Measurements from ENCODE around the gene FOXL2NB.

Gene FOXL2NB

DNA sequence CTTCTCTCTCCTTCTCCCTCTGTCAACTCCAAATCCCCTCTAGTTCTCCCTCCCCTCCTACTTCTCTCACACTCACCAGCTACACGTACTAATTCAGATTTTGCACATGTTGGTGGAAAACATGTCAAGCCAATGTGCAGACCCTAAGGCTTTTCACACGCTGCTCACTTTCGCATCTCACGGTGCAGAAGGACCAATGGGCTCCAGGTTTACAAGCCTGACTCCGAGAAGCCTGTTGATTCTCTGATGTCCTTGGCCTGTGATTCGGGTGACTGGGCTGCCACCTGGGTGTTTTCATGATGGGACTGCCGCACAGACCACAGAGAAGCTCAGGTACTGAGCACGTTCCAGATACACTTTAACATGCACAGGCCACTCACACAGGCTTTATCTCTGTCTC lies 3.7 kb downstream of the FOXL2NB start:
- Histone ChIP-seq H3K9ac (ENCODE audit: low read length) (no peak overlapping the region), H3K27me3 (ENCODE audit: control insufficient read depth, insufficient read depth, low read length) (peaks cover 93% of the 10 kb centered on the region), H3K36me3 (ENCODE audit: control insufficient read depth, insufficient read depth, low read length) (no peaks in the 10 kb centered on the region), H3K4me1 (ENCODE audit: control insufficient read depth, insufficient read depth, low read length) (peaks cover 25% of the 10 kb centered on the region), H3K4me3 (ENCODE audit: low read length) (no peak overlapping the region), H3K9me3 (ENCODE audit: control insufficient read depth, low read length) (no peaks in the 10 kb centered on the region)

DNA sequence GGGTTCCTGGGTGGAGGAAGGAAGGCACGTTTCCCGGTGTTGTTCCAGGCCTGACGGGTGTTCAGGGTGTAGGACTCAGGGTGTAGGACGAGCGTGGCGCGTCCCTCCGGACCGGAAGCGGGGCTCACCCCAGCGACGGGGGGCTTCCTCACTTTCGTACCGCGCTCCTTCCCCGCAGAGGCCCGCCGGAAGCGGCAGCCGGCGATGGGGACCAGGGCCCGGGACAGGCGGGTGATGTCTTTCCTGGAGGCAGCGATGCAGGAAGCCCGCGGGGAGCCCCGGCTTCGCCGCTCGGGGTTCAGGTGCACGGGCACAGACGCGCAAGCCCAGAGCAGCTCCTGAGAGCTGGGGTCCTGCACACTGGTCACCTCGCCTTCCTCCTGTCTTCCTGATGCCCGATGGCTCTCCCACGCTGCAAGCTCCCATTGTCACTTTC lies 13.4 kb downstream of the FOXL2NB start:
- Histone ChIP-seq H3K9me3 (ENCODE audit: control insufficient read depth, low read length) (no peaks in the 10 kb centered on the region), H3K36me3 (ENCODE audit: control insufficient read depth, insufficient read depth, low read length) (no peaks in the 10 kb centered on the region), H3K27me3 (ENCODE audit: control insufficient read depth, insufficient read depth, low read length) (peaks cover 64% of the 10 kb centered on the region), H3K4me3 (ENCODE audit: low read length) (no peak overlapping the region), H3K4me1 (ENCODE audit: control insufficient read depth, insufficient read depth, low read length) (no peaks in the 10 kb centered on the region), H3K9ac (ENCODE audit: low read length) (no peak overlapping the region)

DNA sequence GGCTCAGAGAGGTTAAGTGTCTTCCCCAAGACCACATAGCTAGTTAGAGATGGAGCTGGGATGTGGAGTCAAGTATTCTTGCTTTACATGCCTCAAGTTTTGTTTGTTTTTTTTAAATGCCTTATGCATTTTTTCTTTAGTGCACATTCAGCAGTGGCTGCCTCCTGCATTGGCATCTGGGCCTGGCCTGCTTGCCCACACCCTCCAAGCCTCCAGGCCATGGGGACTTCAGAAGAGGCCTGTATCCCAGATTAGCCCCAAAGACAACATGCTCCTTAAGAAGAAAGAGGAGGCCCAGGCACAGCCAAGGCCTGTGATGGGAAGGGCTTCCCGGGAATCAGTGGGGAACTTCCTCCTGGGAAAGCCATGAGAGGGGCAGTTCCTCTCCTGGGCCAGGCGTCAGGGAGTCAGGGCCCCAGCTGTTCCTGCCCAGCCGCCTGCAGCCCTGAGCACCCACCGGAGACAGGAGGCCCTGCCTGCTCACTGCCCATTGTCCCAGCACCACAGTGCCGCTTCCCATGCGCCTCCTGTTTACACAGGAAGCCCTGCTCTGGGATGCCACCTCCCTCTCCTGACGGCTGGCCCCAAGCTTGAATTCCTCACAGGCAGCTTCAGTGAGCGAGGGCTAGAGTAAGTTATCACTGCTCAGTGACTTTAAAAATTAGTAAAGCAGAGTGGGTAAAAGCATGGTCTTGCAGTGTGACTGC lies 16.0 kb downstream of the FOXL2NB start:
- Histone ChIP-seq H3K4me3 (ENCODE audit: low read length) (no peak overlapping the region), H3K36me3 (ENCODE audit: control insufficient read depth, insufficient read depth, low read length) (no peaks in the 10 kb centered on the region), H3K4me1 (ENCODE audit: control insufficient read depth, insufficient read depth, low read length) (no peaks in the 10 kb centered on the region), H3K27me3 (ENCODE audit: control insufficient read depth, insufficient read depth, low read length) (peaks cover 56% of the 10 kb centered on the region), H3K9ac (ENCODE audit: low read length) (no peak overlapping the region), H3K9me3 (ENCODE audit: control insufficient read depth, low read length) (no peaks in the 10 kb centered on the region)

DNA sequence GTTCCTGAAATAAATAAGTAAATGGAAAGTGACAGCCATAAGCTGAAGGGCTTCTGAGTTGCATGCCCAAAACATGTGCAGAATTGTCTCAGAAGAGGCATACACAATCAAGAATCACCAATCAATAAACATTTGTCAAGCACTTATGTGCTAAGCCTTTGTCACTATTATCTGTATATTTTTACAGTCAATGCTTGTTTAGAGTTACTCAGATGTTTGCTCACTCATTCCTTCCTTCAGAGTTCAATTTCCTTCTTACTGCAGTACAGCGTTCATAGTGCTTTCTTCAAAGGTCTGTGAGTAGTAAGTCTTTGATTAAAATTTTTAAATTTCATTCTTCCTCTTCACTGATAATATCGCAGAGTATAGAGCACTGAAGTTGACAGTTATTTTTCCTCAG lies 17.2 kb downstream of the FOXL2NB start:
- Histone ChIP-seq H3K9me3 (ENCODE audit: control insufficient read depth, low read length) (no peaks in the 10 kb centered on the region), H3K9ac (ENCODE audit: low read length) (no peak overlapping the region), H3K4me1 (ENCODE audit: control insufficient read depth, insufficient read depth, low read length) (no peaks in the 10 kb centered on the region), H3K36me3 (ENCODE audit: control insufficient read depth, insufficient read depth, low read length) (no peaks in the 10 kb centered on the region), H3K4me3 (ENCODE audit: low read length) (no peak overlapping the region), H3K27me3 (ENCODE audit: control insufficient read depth, insufficient read depth, low read length) (peaks cover 43% of the 10 kb centered on the region)

DNA sequence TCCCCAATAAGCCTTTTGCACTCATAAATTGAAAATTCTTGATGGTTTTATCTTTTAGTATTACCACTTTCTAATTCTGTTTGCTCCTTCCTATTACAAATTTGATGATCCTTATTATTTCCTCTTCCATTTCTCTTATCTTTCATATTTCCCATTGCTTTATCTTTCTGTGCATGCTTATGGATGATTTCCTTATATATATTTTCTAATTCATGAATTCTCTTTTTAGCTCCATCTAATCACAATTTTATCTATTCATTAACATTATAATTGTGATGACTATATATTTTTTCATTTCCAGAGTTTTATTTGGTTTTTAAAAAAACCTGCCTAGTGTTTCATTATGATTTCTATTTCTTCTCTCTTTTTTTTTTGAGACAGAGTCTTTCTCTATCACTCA lies 17.9 kb downstream of the FOXL2NB start:
- Histone ChIP-seq H3K9ac (ENCODE audit: low read length) (no peak overlapping the region), H3K9me3 (ENCODE audit: control insufficient read depth, low read length) (no peaks in the 10 kb centered on the region), H3K36me3 (ENCODE audit: control insufficient read depth, insufficient read depth, low read length) (no peaks in the 10 kb centered on the region), H3K4me3 (ENCODE audit: low read length) (no peak overlapping the region), H3K27me3 (ENCODE audit: control insufficient read depth, insufficient read depth, low read length) (peaks cover 37% of the 10 kb centered on the region), H3K4me1 (ENCODE audit: control insufficient read depth, insufficient read depth, low read length) (no peaks in the 10 kb centered on the region)

DNA sequence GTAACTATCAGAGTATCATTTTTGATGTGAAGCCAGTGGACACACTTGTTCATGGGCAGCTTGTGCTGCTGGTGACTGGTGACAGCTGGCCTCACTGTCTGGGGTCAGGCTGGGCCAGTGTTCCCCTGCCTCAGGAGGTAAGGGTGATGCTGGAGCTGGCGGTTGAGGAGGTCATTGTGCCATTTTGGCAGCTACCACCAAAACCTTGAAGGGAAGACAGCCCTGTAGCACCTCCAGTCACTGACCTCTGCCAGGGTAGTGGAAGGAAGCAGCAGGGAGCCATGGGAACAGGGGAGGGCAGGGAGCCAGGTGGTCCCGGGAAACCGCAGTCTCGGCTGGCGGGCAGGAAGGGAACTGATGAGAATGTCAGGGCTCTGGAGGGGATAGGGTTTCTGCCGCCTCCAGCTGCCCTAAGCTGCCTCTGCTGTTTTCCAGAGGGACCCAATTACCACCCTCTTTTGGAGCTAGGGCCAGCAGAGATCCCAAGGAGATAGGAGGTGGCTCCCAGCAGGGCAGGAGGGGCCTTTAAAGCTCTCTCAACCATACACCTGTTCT lies 24.8 kb downstream of the FOXL2NB start:
- Histone ChIP-seq H3K36me3 (ENCODE audit: control insufficient read depth, insufficient read depth, low read length) (no peaks in the 10 kb centered on the region), H3K4me1 (ENCODE audit: control insufficient read depth, insufficient read depth, low read length) (no peaks in the 10 kb centered on the region), H3K4me3 (ENCODE audit: low read length) (no peak overlapping the region), H3K27me3 (ENCODE audit: control insufficient read depth, insufficient read depth, low read length) (no peaks in the 10 kb centered on the region), H3K9me3 (ENCODE audit: control insufficient read depth, low read length) (no peaks in the 10 kb centered on the region), H3K9ac (ENCODE audit: low read length) (no peak overlapping the region)

DNA sequence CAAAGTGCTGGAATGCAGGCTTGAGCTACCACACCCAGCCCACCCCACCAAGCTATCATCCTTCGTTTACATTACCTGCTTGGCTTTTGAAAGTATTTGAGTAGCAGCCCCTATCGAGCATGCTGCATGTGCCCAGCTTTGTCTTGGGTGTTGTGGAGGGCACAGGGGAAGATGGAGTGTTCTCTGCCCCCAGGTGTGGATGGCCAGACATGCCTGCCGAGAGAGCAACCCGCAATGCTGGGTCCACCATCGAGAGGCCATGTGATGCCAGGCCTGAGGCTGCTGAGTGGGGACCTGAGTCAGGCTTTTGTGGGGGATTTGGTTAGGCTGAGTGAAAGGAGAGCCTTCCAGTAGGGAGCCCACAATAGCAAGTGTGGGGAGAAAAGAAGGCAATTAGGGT lies 25.9 kb downstream of the FOXL2NB start:
- no peak overlapping the region for H3K9ac ChIP-seq (ENCODE audit: low read length)
- no peaks in the 10 kb centered on the region for H3K27me3 ChIP-seq (ENCODE audit: control insufficient read depth, insufficient read depth, low read length)
- no peaks in the 10 kb centered on the region for H3K36me3 ChIP-seq (ENCODE audit: control insufficient read depth, insufficient read depth, low read length)
- no peaks in the 10 kb centered on the region for H3K9me3 ChIP-seq (ENCODE audit: control insufficient read depth, low read length)
- H3K4me3 ChIP-seq (ENCODE audit: low read length) = no peak overlapping the region
- no peaks in the 10 kb centered on the region for H3K4me1 ChIP-seq (ENCODE audit: control insufficient read depth, insufficient read depth, low read length)

DNA sequence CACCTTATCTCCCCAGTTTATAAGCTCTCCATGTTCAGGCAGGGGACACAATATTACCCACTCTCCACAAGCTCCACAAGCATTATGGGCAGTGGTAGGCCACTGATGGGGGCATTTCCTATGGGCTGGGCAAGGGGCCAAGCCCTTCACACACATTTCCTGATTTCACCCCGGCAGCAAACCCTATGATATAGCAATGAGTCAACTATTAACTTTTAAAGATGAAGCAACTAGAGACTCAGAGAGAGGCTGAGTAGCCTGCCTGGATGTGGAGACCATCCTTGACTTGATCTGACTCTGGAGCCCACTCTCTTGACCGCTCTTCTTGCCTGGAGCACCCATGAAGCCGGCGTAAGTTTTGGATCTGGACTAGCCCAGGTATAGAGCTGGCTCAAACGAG lies 27.4 kb downstream of the FOXL2NB start:
- Histone ChIP-seq H3K27me3 (ENCODE audit: control insufficient read depth, insufficient read depth, low read length) (no peaks in the 10 kb centered on the region), H3K4me1 (ENCODE audit: control insufficient read depth, insufficient read depth, low read length) (no peaks in the 10 kb centered on the region), H3K9me3 (ENCODE audit: control insufficient read depth, low read length) (no peaks in the 10 kb centered on the region), H3K4me3 (ENCODE audit: low read length) (no peak overlapping the region), H3K36me3 (ENCODE audit: control insufficient read depth, insufficient read depth, low read length) (no peaks in the 10 kb centered on the region), H3K9ac (ENCODE audit: low read length) (no peak overlapping the region)

DNA sequence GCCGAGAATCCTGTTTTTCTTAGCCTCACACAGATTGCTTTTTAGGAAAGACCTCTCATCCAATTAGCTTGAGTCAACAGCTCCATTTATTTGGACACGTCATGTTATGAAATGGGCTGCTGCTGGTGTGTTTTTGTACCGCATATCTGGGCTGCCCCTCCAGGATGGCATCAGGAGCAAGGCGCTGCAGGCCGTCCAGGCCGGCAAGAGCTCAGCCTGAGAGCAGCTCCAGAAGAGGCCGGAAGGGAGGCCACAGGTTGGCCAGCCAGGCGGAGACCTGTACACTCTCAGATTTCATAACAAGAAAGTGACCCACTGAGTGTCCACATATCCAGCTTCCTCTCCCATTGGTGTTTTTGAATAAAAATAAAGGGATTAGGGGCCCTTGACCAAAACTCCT lies 28.3 kb downstream of the FOXL2NB start:
- Histone ChIP-seq H3K4me3 (ENCODE audit: low read length) (no peak overlapping the region), H3K36me3 (ENCODE audit: control insufficient read depth, insufficient read depth, low read length) (no peaks in the 10 kb centered on the region), H3K27me3 (ENCODE audit: control insufficient read depth, insufficient read depth, low read length) (no peaks in the 10 kb centered on the region), H3K9ac (ENCODE audit: low read length) (no peak overlapping the region), H3K9me3 (ENCODE audit: control insufficient read depth, low read length) (no peaks in the 10 kb centered on the region), H3K4me1 (ENCODE audit: control insufficient read depth, insufficient read depth, low read length) (no peaks in the 10 kb centered on the region)

DNA sequence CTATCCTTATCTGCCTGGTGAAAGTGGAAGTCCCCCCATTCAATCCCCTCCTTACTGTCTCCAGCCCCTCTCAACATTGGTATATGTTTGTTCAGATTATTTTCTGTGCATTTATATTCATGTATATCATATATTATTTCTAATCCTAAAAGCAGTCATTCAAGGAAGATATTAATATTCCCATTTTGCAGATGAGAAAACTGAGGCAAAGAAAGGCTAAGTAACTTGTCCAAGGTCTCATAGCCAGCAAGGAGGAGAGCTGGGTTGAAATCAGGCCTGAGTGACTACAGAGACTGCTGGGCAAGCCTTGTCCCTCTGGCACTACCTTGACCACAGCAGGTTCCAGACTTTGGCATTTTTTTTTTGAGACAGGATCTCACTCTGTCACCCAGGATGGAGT lies 29.0 kb downstream of the FOXL2NB start:
- no peak overlapping the region for H3K4me3 ChIP-seq (ENCODE audit: low read length)
- no peaks in the 10 kb centered on the region for H3K36me3 ChIP-seq (ENCODE audit: control insufficient read depth, insufficient read depth, low read length)
- H3K4me1 ChIP-seq (ENCODE audit: control insufficient read depth, insufficient read depth, low read length) = no peaks in the 10 kb centered on the region
- H3K9ac ChIP-seq (ENCODE audit: low read length) = no peak overlapping the region
- H3K27me3 ChIP-seq (ENCODE audit: control insufficient read depth, insufficient read depth, low read length) = no peaks in the 10 kb centered on the region
- H3K9me3 ChIP-seq (ENCODE audit: control insufficient read depth, low read length) = no peaks in the 10 kb centered on the region

DNA sequence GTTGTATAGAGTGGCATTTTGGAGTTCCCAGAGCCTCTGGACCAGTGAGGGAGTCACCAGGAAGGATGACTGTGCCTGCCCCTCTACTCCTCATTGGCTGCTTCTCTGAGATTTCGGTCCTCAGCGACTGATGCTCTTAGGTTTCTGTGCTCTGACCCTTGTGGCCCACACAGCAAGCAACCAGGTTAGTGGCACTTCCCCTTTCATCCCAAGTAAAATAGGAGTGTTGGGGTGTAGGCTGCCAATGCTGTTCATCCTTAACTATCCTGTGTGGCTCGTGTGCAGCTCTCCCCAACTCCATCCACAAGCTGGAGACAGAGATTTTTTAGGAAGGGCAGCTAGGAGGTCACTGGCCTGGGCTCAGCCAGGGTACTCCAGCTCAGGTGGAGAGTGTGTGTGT lies 37.8 kb downstream of the FOXL2NB start:
- Histone ChIP-seq H3K36me3 (ENCODE audit: control insufficient read depth, insufficient read depth, low read length) (no peaks in the 10 kb centered on the region), H3K9me3 (ENCODE audit: control insufficient read depth, low read length) (no peaks in the 10 kb centered on the region), H3K27me3 (ENCODE audit: control insufficient read depth, insufficient read depth, low read length) (no peaks in the 10 kb centered on the region), H3K4me3 (ENCODE audit: low read length) (no peak overlapping the region), H3K4me1 (ENCODE audit: control insufficient read depth, insufficient read depth, low read length) (no peaks in the 10 kb centered on the region), H3K9ac (ENCODE audit: low read length) (no peak overlapping the region)

DNA sequence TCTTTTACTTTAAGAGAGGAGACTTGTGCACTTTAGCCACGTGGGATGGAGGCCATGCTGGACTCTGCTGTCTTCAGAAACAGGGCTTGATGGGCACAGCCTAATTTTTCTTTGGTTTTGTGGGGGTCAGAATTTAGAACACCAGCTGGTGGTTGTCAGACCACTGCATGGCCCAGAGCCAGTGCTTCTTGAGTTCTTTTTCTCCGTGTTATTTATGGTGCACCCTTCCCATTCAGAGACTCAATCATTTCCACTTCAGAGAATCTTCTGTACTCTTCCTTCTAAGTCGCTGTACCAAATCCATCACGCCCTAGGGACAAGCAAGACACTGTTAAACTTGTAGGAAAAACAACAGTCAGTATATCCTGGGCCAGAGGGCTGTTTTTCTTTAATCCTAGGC lies 38.9 kb downstream of the FOXL2NB start:
- no peaks in the 10 kb centered on the region for H3K4me1 ChIP-seq (ENCODE audit: control insufficient read depth, insufficient read depth, low read length)
- no peak overlapping the region for H3K9ac ChIP-seq (ENCODE audit: low read length)
- no peaks in the 10 kb centered on the region for H3K9me3 ChIP-seq (ENCODE audit: control insufficient read depth, low read length)
- H3K4me3 ChIP-seq (ENCODE audit: low read length) = no peak overlapping the region
- no peaks in the 10 kb centered on the region for H3K27me3 ChIP-seq (ENCODE audit: control insufficient read depth, insufficient read depth, low read length)
- H3K36me3 ChIP-seq (ENCODE audit: control insufficient read depth, insufficient read depth, low read length) = no peaks in the 10 kb centered on the region

DNA sequence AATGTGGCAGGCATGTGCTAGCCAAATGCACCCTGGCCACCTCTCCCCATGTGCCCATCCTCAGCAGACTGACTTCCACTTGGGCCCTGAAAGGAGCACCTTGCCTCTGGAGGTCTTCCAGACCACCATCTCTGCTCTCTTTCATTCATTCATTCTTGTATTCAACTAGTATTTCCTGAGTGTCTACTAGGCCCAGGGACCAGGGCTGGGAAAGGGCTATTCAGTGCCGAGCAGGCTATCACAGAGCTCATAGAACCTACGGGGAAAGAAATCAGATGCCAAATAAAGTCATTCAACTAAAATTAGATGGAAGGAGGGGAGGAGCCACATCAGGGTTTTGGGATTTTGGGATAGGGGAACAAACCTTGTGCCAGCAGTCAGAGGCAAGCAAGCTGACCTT lies 40.2 kb downstream of the FOXL2NB start:
- Histone ChIP-seq H3K4me3 (ENCODE audit: low read length) (no peak overlapping the region), H3K9me3 (ENCODE audit: control insufficient read depth, low read length) (no peaks in the 10 kb centered on the region), H3K4me1 (ENCODE audit: control insufficient read depth, insufficient read depth, low read length) (no peaks in the 10 kb centered on the region), H3K36me3 (ENCODE audit: control insufficient read depth, insufficient read depth, low read length) (no peaks in the 10 kb centered on the region), H3K9ac (ENCODE audit: low read length) (no peak overlapping the region), H3K27me3 (ENCODE audit: control insufficient read depth, insufficient read depth, low read length) (no peaks in the 10 kb centered on the region)

Data from mucosa of stomach (tissue), 1 donor.